ENCODE measurements around the gene CNN2.
A peak's percentile ranks its signal among the peaks of the same experiment; 100 is the strongest.

Gene CNN2

GRCh38 chr19:1067341-1067957 is 41.0 kb downstream of the CNN2 start:
- ATAC-seq: peak; percentile 54
- H3K4me1 Mint-ChIP-seq: peaks cover 58% of the 10 kb centered on the region

GRCh38 chr19:1068009-1069001 is 41.9 kb downstream of the CNN2 start:
- peak; percentile 25 for ATAC-seq
- Mint-ChIP-seq H3K9me3 (peaks cover under 1% of the 10 kb centered on the region), H3K27me3 (no peaks in the 10 kb centered on the region), H3K27ac (peak overlapping the region; percentile 85), H3K4me1 (peaks cover 62% of the 10 kb centered on the region), H3K4me3 (peak overlapping the region; percentile 94), H3K36me3 (peaks cover 37% of the 10 kb centered on the region)

More at GRCh38 chr19:1067341-1067957, 41.0 kb downstream of the CNN2 start:
- Mint-ChIP-seq H3K27ac (peak overlapping the region; percentile 85), H3K4me3 (peak overlapping the region; percentile 94), H3K9me3 (peaks cover 3% of the 10 kb centered on the region), H3K27me3 (no peaks in the 10 kb centered on the region), H3K36me3 (peaks cover 34% of the 10 kb centered on the region)

- H3K4me1 Mint-ChIP-seq: peaks cover 62% of the 10 kb centered on the region
- peak overlapping the region; percentile 94 for H3K4me3 Mint-ChIP-seq
- peak overlapping the region; percentile 85 for H3K27ac Mint-ChIP-seq
- peak; percentile 60 for ATAC-seq
- no peaks in the 10 kb centered on the region for H3K9me3 Mint-ChIP-seq
- no peaks in the 10 kb centered on the region for H3K27me3 Mint-ChIP-seq
- peaks cover 38% of the 10 kb centered on the region for H3K36me3 Mint-ChIP-seq
These were observed 42.8 kb downstream of the CNN2 start for GRCh38 chr19:1069009-1069779.

- Mint-ChIP-seq H3K27me3 (no peaks in the 10 kb centered on the region), H3K27ac (no peak overlapping the region), H3K36me3 (peaks cover 44% of the 10 kb centered on the region), H3K4me3 (no peak overlapping the region), H3K4me1 (peaks cover 57% of the 10 kb centered on the region), H3K9me3 (no peaks in the 10 kb centered on the region)
- no peak for ATAC-seq
These were observed 44.1 kb downstream of the CNN2 start for GRCh38 chr19:1070576-1070930.

GRCh38 chr19:1070931-1071791 is 44.8 kb downstream of the CNN2 start:
- Mint-ChIP-seq H3K4me3 (no peak overlapping the region), H3K9me3 (no peaks in the 10 kb centered on the region), H3K27me3 (no peaks in the 10 kb centered on the region), H3K4me1 (peaks cover 57% of the 10 kb centered on the region), H3K36me3 (peaks cover 50% of the 10 kb centered on the region), H3K27ac (peak overlapping the region; percentile 68)
- no peak for ATAC-seq

GRCh38 chr19:1072371-1073015 is 46.1 kb downstream of the CNN2 start:
- H3K4me3 Mint-ChIP-seq: no peak overlapping the region
- ATAC-seq: no peak
- peaks cover 64% of the 10 kb centered on the region for H3K4me1 Mint-ChIP-seq
- H3K27me3 Mint-ChIP-seq: no peaks in the 10 kb centered on the region
- no peaks in the 10 kb centered on the region for H3K9me3 Mint-ChIP-seq
- H3K36me3 Mint-ChIP-seq: peaks cover 52% of the 10 kb centered on the region
- peak overlapping the region; percentile 68 for H3K27ac Mint-ChIP-seq

GRCh38 chr19:1073063-1073955 is 46.9 kb downstream of the CNN2 start:
- H3K27ac Mint-ChIP-seq: peak overlapping the region; percentile 68
- H3K9me3 Mint-ChIP-seq: no peaks in the 10 kb centered on the region
- peaks cover 55% of the 10 kb centered on the region for H3K36me3 Mint-ChIP-seq
- ATAC-seq: no peak
- H3K4me1 Mint-ChIP-seq: peaks cover 70% of the 10 kb centered on the region
- peak overlapping the region; percentile 74 for H3K4me3 Mint-ChIP-seq
- H3K27me3 Mint-ChIP-seq: no peaks in the 10 kb centered on the region

- peak overlapping the region; percentile 68 for H3K27ac Mint-ChIP-seq
- peaks cover 48% of the 10 kb centered on the region for H3K36me3 Mint-ChIP-seq
- H3K4me1 Mint-ChIP-seq: peaks cover 63% of the 10 kb centered on the region
These were observed 47.6 kb downstream of the CNN2 start for GRCh38 chr19:1073956-1074517.

GRCh38 chr19:1074544-1075283 is 48.3 kb downstream of the CNN2 start:
- Mint-ChIP-seq H3K4me1 (peaks cover 57% of the 10 kb centered on the region), H3K9me3 (no peaks in the 10 kb centered on the region), H3K27me3 (no peaks in the 10 kb centered on the region), H3K27ac (peak overlapping the region; percentile 91), H3K4me3 (peak overlapping the region; percentile 51), H3K36me3 (peaks cover 43% of the 10 kb centered on the region)
- ATAC-seq: peak; percentile 73

More at GRCh38 chr19:1073956-1074517, 47.6 kb downstream of the CNN2 start:
- no peak for ATAC-seq
- Mint-ChIP-seq H3K27me3 (no peaks in the 10 kb centered on the region), H3K9me3 (no peaks in the 10 kb centered on the region), H3K4me3 (peak overlapping the region; percentile 74)

- ATAC-seq: no peak
- Mint-ChIP-seq H3K27me3 (no peaks in the 10 kb centered on the region), H3K4me1 (peaks cover 62% of the 10 kb centered on the region), H3K4me3 (peak overlapping the region; percentile 51), H3K27ac (peak overlapping the region; percentile 91), H3K36me3 (peaks cover 56% of the 10 kb centered on the region), H3K9me3 (no peaks in the 10 kb centered on the region)
These were observed 49.6 kb downstream of the CNN2 start for GRCh38 chr19:1076046-1076386.

GRCh38 chr19:1076951-1077350 is 50.5 kb downstream of the CNN2 start:
- Mint-ChIP-seq H3K36me3 (peaks cover 61% of the 10 kb centered on the region), H3K9me3 (no peaks in the 10 kb centered on the region), H3K4me3 (peak overlapping the region; percentile 67), H3K4me1 (peaks cover 65% of the 10 kb centered on the region), H3K27ac (peak overlapping the region; percentile 91), H3K27me3 (no peaks in the 10 kb centered on the region)
- ATAC-seq: peak; percentile 94

- Mint-ChIP-seq H3K9me3 (no peaks in the 10 kb centered on the region), H3K27me3 (no peaks in the 10 kb centered on the region), H3K4me3 (no peak overlapping the region), H3K27ac (peak overlapping the region; percentile 17), H3K4me1 (peaks cover 62% of the 10 kb centered on the region), H3K36me3 (peaks cover 64% of the 10 kb centered on the region)
- ATAC-seq: no peak
These were observed 53.2 kb downstream of the CNN2 start for GRCh38 chr19:1079566-1080111.
